Measurements from ENCODE around the gene PCSK1N. TPM values are rescaled to one million over a fixed set of nuclear protein-coding genes. Genes with fewer than 3 reads are reported as not detected.
A peak's percentile ranks its signal among the peaks of the same experiment; 100 is the strongest.

PCSK1N gene
- polyA plus RNA-seq, 1 donor: 178 TPM

DNA sequence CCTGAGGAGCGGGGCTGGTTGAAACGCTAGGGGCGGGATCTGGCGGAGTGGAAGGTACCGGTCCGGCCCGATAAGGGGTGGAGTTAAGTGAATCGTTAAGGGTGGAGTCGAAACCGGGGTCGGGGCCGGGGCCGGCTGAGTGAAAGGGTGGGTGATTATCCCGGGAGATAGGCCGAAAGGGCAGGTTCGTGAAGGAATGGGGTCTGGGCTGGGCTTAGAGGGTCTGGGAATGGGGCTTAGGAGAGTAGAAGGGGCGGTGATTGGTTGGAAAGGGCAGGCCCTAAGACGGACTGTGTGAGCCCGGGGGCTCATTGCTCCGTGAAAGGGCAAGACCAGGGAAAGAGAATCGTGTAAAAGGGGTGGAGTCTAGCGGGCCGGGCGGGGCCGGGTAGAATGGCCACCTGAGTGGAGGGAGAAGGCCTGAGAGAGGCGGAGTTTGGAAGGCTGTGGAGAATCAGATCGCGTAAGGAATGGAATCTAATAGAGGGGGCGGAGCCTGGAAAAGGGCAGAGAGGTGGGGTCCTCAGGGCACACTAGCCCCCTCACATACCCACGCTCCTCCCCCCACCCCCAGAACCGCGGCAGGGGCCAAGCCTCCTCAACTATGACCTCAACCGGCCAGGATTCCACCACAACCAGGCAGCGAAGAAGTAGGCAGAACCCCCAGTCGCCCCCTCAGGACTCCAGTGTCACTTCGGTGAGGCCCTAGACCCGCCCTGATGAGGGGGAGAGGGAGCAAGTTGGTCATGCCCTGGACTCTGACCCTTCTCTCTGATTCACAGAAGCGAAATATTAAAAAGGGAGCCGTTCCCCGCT lies 33.1 kb downstream of the PCSK1N start:
- H3K27me3 ChIP-seq (ENCODE audit: control insufficient read depth, insufficient read depth, low read length): no peaks in the 10 kb centered on the region
- WGBS (ENCODE audit: insufficient coverage, low lambda C conversion rate): no CpG with 5 or more reads among the region's 40 CpGs
- peak overlapping the region; percentile 82 for H3K4me3 ChIP-seq (ENCODE audit: low read length)
- H3K4me1 ChIP-seq (ENCODE audit: control insufficient read depth, insufficient read depth, low read length): peaks cover 12% of the 10 kb centered on the region
- H3K36me3 ChIP-seq (ENCODE audit: control insufficient read depth, insufficient read depth, low read length): peaks cover 15% of the 10 kb centered on the region
- H3K27ac ChIP-seq (ENCODE audit: low read length): peak overlapping the region; percentile 99
- peak; percentile 83 to 91 for DNase-seq
- no peaks in the 10 kb centered on the region for H3K9me3 ChIP-seq (ENCODE audit: control insufficient read depth, low read depth, low read length)

DNA sequence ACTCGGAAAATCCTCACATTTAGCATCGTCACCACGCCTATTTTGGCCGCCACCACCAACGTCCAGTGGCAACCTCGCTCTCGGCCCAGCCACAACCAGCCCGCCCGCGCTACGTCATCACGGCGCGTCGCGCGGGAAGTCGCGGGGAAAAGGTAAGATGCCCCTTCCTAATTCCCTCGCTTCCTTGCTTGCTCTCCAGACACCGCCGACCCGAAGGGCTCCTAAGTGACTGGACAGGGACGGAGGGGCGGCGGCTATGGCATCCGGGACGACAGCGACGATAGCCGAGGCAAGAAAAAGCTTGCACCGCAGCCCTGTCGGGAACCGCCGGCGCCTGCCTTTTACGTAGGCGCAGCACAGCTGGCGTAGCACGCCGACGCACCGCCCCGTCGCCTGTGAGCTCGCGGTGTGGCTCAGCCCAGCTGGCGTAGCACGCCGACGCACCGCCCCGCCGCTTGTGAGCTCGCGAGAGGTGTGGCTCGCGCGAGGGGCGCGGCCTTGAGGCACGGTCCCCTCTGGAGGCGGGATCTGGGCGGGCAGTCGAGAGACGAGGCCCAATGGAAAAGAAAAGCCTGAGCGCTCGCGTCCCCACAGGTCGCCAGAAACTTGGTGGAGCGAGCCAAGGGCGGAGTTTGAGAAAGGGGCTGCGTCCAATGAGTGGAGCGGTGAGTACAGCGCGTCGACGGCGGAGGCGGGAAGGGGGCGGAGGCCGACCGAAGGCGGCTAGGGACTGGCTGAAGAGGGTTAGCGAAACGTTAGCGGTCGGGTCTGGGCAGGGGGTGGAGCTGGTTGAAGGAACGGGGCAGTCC lies 33.9 kb downstream of the PCSK1N start, which contains the start of gene HDAC6:
Gene HDAC6, plus strand, starts transcription at position 788 of the 809 bp plus-strand sequence. CDS start 626 bp downstream, outside the sequence.
- Histone ChIP-seq H3K4me3 (ENCODE audit: low read length) (peak within 1 kb of the TSS; percentile 82), H3K36me3 (ENCODE audit: control insufficient read depth, insufficient read depth, low read length) (peaks cover 15% of the 10 kb centered on the region), H3K4me1 (ENCODE audit: control insufficient read depth, insufficient read depth, low read length) (peaks cover 12% of the 10 kb centered on the region), H3K27me3 (ENCODE audit: control insufficient read depth, insufficient read depth, low read length) (no peaks in the 10 kb centered on the region), H3K27ac (ENCODE audit: low read length) (peak within 1 kb of the TSS; percentile 99), H3K9me3 (ENCODE audit: control insufficient read depth, low read depth, low read length) (no peaks in the 10 kb centered on the region)
- peak; percentile 99 to 100 for DNase-seq
- no CpG with 5 or more reads among the region's 89 CpGs for WGBS (ENCODE audit: insufficient coverage, low lambda C conversion rate)

DNA sequence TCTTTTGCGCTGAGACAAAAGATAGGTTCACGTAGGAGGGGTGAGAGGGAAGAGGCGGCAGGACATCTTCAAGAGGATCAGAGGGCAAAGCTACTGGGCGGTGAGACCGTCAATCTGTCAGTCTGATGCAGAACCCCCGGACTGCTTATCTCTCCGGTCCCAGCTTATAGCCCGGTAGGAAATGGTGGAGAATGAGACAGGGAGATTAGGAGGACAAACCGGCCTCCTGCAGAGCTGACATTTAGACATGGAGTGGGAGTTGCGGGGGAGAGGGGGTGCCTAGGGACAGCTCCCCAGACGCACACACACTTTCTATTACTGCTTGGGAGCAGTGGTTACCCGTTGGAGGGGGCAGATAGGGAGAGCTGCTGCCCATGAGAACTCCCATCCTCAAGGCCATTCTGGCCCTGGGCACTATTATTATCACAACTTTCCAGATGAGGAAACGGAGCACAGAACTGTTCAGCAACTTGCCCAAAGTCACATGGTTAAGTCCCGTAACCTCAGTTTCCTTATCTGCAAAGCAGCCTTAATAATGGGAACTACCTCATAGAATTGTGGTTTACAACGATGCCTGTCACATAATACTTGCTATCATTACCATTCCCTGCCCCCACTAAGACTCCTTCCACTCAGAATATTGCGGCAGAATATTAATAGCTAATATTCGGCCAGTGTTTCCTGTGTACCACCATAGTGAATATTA lies 34.7 kb downstream of the PCSK1N start:
- peak overlapping the region; percentile 71 for H3K4me3 ChIP-seq (ENCODE audit: low read length)
- H3K36me3 ChIP-seq (ENCODE audit: control insufficient read depth, insufficient read depth, low read length): peaks cover 15% of the 10 kb centered on the region
- WGBS (ENCODE audit: insufficient coverage, low lambda C conversion rate): no CpG with 5 or more reads among the region's 17 CpGs
- H3K4me1 ChIP-seq (ENCODE audit: control insufficient read depth, insufficient read depth, low read length): peaks cover 15% of the 10 kb centered on the region
- no peaks in the 10 kb centered on the region for H3K27me3 ChIP-seq (ENCODE audit: control insufficient read depth, insufficient read depth, low read length)
- no peaks in the 10 kb centered on the region for H3K9me3 ChIP-seq (ENCODE audit: control insufficient read depth, low read depth, low read length)
- H3K27ac ChIP-seq (ENCODE audit: low read length): peak overlapping the region; percentile 94
- DNase-seq: no peak

DNA sequence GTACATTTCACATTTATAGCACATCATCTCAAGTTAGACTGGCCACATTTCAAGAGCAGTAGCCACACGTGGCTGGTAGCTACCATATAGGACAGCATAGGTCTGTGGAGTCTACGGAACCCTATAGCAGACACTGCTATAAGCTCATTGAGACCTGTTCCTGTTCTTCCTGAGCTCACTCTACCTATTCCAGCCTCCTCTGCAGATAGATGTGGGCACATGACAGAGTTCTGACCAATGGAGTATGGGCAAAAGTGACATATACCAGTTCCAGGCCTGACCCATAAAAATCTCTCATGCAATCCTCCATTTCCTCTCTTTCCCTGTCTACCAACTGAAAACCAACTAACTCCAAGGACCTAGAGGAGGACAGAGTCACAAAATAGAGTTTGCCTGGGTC lies 37.1 kb downstream of the PCSK1N start:
- Histone ChIP-seq H3K9me3 (ENCODE audit: control insufficient read depth, low read depth, low read length) (no peaks in the 10 kb centered on the region), H3K36me3 (ENCODE audit: control insufficient read depth, insufficient read depth, low read length) (no peaks in the 10 kb centered on the region), H3K4me3 (ENCODE audit: low read length) (no peak overlapping the region), H3K27me3 (ENCODE audit: control insufficient read depth, insufficient read depth, low read length) (no peaks in the 10 kb centered on the region), H3K27ac (ENCODE audit: low read length) (no peak overlapping the region), H3K4me1 (ENCODE audit: control insufficient read depth, insufficient read depth, low read length) (peaks cover 25% of the 10 kb centered on the region)
- WGBS (ENCODE audit: insufficient coverage, low lambda C conversion rate): no CpG with 5 or more reads among the region's 2 CpGs
- DNase-seq: no peak

DNA sequence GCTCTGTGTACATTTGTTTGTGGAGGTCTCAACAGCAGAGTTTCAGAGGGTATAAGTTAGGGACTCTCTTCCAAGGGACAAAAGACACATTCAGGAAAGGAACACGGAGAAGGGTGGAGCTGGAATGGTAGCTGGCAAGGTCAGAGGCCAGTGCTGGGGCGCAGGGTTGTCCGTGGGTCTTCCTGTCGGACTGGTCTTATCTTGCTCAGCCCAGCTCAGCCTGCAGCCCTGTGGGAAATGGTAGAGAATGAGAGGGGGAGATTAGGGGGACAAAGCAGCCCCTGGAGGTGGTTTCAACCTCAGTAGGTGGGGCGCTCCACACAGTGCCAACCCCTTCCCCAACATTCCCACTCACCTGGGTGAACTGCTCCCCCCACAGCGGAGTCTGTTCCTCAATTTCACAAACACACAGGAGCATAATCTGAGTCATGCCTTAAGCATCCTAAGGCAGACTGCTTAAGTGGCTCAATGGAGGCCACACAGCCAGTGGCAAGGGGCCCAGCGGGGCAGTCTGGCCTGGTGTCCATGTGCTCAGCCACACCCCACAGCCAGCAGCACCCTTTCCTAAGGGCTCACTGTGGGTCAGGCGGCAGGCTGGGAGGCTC lies 40.4 kb downstream of the PCSK1N start:
- Histone ChIP-seq H3K9me3 (ENCODE audit: control insufficient read depth, low read depth, low read length) (no peaks in the 10 kb centered on the region), H3K27ac (ENCODE audit: low read length) (peak overlapping the region; percentile 77), H3K4me1 (ENCODE audit: control insufficient read depth, insufficient read depth, low read length) (peaks cover 17% of the 10 kb centered on the region), H3K27me3 (ENCODE audit: control insufficient read depth, insufficient read depth, low read length) (no peaks in the 10 kb centered on the region), H3K4me3 (ENCODE audit: low read length) (no peak overlapping the region), H3K36me3 (ENCODE audit: control insufficient read depth, insufficient read depth, low read length) (no peaks in the 10 kb centered on the region)
- DNase-seq: peak; percentile 56 to 70
- no CpG with 5 or more reads among the region's 8 CpGs for WGBS (ENCODE audit: insufficient coverage, low lambda C conversion rate)

DNA sequence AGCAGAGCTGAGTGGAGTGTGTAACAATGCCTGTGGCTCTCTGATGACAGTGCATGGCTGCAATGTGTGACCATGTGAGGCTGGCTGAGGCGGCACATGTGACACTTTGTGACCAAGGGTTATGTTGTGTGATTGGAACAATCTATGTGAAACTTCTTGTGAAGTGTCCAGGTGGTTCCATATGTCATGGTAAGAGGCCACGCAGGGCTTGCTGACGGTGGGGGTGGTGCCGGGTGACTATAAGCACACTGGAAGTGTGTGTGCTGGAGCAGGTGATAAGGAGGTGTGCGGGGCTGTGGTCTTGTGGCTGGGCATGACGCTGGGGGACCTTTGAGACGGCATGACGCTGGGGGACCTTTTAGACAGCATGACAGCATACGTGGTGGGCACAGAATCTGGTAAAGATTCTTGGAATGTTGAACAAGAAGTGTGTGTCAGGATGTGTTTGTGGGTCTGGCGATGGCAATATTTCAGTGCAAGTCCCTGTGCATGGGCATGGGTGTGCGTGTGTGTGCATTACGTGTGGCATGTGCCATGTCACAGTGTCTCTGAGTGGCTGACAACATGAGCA lies 41.0 kb downstream of the PCSK1N start:
- Histone ChIP-seq H3K9me3 (ENCODE audit: control insufficient read depth, low read depth, low read length) (no peaks in the 10 kb centered on the region), H3K27me3 (ENCODE audit: control insufficient read depth, insufficient read depth, low read length) (no peaks in the 10 kb centered on the region), H3K4me3 (ENCODE audit: low read length) (no peak overlapping the region), H3K27ac (ENCODE audit: low read length) (peak overlapping the region; percentile 77), H3K36me3 (ENCODE audit: control insufficient read depth, insufficient read depth, low read length) (no peaks in the 10 kb centered on the region), H3K4me1 (ENCODE audit: control insufficient read depth, insufficient read depth, low read length) (peaks cover 17% of the 10 kb centered on the region)
- no CpG with 5 or more reads among the region's 12 CpGs for WGBS (ENCODE audit: insufficient coverage, low lambda C conversion rate)
- peak; percentile 48 to 69 for DNase-seq

DNA sequence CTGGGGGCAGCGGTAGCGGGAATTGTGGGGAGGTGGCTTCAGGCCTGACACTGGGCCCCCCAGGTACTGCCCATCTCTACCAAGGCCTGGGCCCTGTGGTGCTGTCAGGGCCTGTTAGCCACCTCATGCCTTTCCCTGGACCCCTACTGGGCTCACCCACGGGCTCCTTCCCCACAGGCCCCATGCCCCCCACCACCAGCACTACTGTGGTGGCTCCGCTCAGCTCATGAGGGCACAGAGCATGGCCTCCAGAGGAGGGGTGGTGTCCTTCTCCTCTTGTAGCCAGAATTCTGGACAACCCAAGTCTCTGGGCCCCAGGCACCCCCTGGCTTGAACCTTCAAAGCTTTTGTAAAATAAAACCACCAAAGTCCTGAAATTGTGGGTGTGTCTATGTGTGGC lies 41.5 kb downstream of the PCSK1N start:
- WGBS (ENCODE audit: insufficient coverage, low lambda C conversion rate): no CpG with 5 or more reads among the region's 4 CpGs

DNA sequence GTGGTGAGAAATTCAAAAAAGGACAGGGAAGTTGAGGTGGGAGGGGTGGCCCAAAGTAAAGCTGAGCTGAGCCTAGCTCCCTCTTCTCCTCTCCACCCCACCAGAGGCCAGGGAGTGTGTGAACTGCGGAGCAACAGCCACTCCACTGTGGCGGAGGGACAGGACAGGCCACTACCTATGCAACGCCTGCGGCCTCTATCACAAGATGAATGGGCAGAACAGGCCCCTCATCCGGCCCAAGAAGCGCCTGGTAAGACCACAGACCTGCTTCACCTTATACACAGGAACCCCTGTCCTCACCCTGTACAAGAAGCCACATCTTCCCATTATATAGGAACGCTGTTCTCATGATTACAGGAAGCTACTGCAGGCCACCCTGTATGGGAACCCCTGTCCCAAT lies 43.2 kb downstream of the PCSK1N start:
- no CpG with 5 or more reads among the region's 7 CpGs for WGBS (ENCODE audit: insufficient coverage, low lambda C conversion rate)
- Histone ChIP-seq H3K4me3 (ENCODE audit: low read length) (no peak overlapping the region), H3K27me3 (ENCODE audit: control insufficient read depth, insufficient read depth, low read length) (no peaks in the 10 kb centered on the region), H3K36me3 (ENCODE audit: control insufficient read depth, insufficient read depth, low read length) (no peaks in the 10 kb centered on the region), H3K27ac (ENCODE audit: low read length) (no peak overlapping the region), H3K9me3 (ENCODE audit: control insufficient read depth, low read depth, low read length) (no peaks in the 10 kb centered on the region), H3K4me1 (ENCODE audit: control insufficient read depth, insufficient read depth, low read length) (peaks cover 17% of the 10 kb centered on the region)
- DNase-seq: no peak

More for the DNA sequence above, 41.5 kb downstream of the PCSK1N start:
- Histone ChIP-seq H3K27me3 (ENCODE audit: control insufficient read depth, insufficient read depth, low read length) (no peaks in the 10 kb centered on the region), H3K27ac (ENCODE audit: low read length) (no peak overlapping the region), H3K9me3 (ENCODE audit: control insufficient read depth, low read depth, low read length) (no peaks in the 10 kb centered on the region), H3K4me1 (ENCODE audit: control insufficient read depth, insufficient read depth, low read length) (peaks cover 17% of the 10 kb centered on the region), H3K36me3 (ENCODE audit: control insufficient read depth, insufficient read depth, low read length) (no peaks in the 10 kb centered on the region), H3K4me3 (ENCODE audit: low read length) (no peak overlapping the region)
- no peak for DNase-seq

DNA sequence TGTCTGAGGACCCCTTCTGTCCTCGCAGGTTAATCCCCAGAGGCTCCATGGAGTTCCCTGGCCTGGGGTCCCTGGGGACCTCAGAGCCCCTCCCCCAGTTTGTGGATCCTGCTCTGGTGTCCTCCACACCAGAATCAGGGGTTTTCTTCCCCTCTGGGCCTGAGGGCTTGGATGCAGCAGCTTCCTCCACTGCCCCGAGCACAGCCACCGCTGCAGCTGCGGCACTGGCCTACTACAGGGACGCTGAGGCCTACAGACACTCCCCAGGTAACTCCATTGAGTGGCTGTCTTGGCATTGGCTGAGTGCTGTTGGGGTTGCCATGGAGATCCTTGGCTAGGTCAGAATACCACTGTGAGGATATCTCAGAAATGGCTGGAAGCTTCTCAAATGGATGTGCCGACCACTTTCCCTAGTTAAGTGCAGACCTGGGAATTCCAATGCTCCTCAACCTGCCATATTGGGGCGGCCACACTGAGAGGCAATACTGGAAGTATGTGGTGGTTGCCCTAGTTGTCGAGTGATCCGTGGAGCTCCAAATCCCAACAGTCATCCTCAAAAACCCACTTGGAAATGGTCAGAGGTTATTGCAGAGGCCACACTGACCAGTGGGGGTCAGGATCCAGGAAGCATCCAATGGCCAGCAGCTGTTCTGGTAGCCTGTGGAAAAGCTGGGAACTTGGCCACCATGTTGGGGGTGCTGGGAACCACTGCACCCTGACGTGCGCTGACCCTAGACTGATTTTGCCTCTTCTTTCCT lies 44.2 kb downstream of the PCSK1N start:
- Histone ChIP-seq H3K9me3 (ENCODE audit: control insufficient read depth, low read depth, low read length) (no peaks in the 10 kb centered on the region), H3K27ac (ENCODE audit: low read length) (no peak overlapping the region), H3K4me3 (ENCODE audit: low read length) (no peak overlapping the region), H3K4me1 (ENCODE audit: control insufficient read depth, insufficient read depth, low read length) (peaks cover 17% of the 10 kb centered on the region), H3K27me3 (ENCODE audit: control insufficient read depth, insufficient read depth, low read length) (no peaks in the 10 kb centered on the region), H3K36me3 (ENCODE audit: control insufficient read depth, insufficient read depth, low read length) (no peaks in the 10 kb centered on the region)
- DNase-seq: no peak
- WGBS (ENCODE audit: insufficient coverage, low lambda C conversion rate): no CpG with 5 or more reads among the region's 11 CpGs

All from large intestine (tissue), 3 donors.